GM18909 (cell line): ENCODE data around the gene SCARF2.
"Not testable (repeated sequence)": the region's sequence is repeated elsewhere in the genome, so short reads cannot be mapped to it uniquely, and the experiment has no call there.

ENCODE experiments used
- ATAC-seq: cut with Tn5 transposase; IDR thresholded peaks from one replicate; pipeline ENCODE4 v1.9.1; 2021; ENCODE audit warnings: mild to moderate bottlenecking; ENCODE audit not compliant: unreplicated experiment, poor library complexity

The SCARF2 gene

DNA sequence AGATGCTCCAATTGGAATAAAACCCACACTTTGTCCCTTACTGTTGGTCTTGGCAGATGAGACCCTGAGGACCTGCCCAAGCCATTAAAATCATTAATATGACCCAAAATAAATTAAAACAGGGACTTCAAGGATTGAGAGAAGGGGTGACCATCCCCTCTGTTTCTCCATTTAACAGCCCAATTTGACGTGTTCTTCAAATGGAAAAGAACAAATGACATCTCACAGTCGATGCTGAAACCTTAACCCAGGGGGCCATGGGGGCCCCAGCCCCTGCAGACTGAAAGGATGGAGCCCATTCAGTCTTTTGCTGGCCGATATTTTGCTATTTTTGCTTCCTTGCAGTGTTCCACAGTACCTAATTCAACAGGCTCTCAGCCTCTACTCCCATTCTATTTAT, 23.2 kb downstream of the SCARF2 start:
- no peak for ATAC-seq

DNA sequence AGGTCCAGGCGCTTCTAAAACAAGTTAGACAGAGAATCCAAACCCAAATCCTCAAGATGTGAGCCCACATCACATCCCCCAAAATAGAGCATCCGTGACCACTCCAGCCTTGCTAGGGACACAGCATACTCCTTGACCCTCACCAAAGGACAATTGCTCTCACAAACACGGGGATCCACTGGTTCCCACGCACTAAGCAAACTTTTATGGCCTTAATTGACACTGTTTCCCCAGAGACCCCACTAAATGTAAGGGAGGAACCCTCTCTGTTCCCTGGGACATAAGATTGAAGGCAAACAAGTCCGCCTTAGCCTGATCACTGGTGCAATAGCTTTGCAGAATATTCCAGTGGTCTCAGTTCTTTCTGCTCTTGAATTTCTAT, 23.6 kb downstream of the SCARF2 start:
- no peak for ATAC-seq

DNA sequence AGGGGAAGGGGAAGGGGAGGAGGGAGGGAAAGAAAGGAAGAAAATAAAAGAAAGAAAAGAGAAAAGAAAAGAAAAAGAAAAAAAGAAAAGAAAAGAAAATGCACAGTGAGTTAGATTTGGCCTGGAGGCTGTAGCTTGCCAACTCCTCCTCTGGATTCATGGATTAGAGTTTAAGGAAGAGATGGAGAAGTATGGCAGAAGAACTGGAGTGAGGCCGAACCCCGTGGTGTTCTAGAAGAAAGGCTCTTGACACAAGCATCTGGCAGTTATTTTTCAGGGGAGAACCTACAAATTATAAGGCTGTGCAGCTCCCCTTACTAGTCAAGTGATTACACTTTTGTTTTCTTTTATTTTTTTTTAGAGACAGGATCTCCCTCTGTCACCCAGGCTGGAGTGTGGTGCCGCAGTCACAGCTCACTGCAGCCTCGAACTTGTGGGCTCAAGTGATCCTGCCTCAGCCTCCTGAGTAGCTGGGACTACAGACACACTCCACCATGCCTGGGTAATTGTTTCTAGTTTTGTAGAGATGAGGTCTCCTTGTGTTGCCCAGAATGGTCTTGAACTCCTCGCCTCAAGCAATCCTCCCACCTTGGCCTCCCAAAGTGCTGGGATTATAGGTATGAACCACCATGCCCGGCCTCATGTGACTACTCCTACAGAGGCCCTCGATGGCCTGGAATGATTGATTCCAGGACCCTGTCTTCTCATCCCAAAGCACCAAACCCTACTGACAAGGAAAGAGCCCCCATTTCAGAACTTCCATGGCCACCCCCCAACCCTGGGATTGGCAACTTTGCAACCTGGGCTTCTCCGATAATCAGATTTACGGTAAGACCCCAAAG, 24.2 kb downstream of the SCARF2 start:
- no peak for ATAC-seq

DNA sequence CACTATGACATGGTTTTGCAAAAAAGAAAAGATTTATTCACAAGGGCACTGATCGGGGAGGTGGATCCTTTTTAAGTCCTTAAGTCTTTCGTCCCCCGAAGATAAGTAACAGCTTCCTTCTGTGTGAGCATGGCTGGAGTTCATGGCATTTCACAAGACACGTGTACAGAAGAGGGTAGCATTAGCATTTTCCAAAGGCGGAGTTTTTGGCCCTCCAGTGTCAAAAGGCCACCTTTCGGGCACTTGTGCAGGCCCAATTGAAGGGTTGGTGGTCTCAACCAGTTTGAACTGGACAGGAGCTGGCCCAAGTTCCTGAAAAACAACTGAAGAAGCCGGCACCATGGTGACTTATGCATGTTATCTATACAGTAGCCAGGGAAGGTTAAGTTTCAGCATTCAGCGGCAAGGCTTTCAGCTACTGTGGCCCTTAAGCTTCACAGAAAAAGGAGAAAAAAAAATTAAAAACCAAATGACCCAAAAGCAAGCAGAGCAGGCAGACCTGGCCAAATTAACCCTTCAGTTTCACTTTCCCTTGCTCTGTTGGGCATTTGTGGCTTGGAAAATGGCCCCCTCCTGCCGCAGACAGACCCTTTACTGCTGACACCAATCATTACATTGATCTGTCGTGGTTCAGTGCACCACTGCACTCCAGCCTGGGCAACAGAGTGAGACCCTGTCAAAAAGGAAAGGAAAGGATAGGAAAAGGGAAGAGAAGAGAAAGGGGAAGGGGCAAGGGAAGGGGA, 25.0 kb downstream of the SCARF2 start:
- ATAC-seq, result no peak

DNA sequence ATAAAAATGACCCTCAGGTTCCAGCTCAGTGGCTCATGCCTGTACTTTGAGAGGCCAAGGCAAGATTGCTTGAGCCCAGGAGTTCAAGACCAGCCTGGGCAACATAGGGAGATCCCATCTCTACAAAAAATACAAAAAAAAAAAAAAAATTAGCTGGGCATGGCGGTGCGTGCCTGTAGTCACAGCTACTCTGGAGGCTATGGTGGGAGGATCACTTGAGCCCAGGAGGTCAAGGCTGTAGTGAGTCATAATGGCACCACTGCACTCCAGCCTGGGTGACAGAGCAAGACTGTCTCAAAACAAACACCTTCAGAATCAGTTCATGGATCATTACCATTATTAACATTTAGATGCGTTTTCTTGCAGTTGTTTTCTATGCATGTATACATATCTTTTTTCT, 28.2 kb downstream of the SCARF2 start:
- not testable (repeated sequence) for ATAC-seq

GRCh38 chr22:20408891-20409290, 28.7 kb downstream of the SCARF2 start:
- no peak for ATAC-seq

GRCh38 chr22:20407829-20408228, 29.8 kb downstream of the SCARF2 start:
- no peak for ATAC-seq

- ATAC-seq, result no peak
These were observed 30.8 kb downstream of the SCARF2 start for GRCh38 chr22:20406686-20407408.

DNA sequence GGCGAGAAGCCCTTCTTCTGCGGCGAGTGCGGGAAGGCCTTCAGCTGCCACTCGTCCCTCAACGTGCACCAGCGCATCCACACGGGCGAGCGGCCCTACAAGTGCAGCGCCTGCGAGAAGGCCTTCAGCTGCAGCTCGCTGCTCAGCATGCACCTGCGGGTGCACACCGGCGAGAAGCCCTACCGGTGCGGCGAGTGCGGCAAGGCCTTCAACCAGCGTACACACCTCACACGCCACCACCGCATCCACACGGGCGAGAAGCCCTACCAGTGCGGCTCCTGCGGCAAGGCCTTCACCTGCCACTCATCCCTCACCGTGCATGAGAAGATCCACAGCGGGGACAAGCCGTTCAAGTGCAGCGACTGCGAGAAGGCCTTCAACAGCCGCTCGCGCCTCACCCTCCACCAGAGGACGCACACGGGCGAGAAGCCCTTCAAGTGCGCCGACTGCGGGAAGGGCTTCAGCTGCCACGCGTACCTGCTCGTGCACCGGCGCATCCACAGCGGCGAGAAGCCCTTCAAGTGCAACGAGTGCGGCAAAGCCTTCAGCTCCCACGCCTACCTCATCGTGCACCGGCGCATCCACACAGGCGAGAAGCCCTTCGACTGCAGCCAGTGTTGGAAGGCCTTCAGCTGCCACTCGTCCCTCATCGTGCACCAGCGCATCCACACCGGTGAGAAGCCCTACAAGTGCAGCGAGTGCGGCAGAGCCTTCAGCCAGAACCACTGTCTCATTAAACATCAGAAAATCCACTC, 31.5 kb downstream of the SCARF2 start:
- no peak for ATAC-seq

DNA sequence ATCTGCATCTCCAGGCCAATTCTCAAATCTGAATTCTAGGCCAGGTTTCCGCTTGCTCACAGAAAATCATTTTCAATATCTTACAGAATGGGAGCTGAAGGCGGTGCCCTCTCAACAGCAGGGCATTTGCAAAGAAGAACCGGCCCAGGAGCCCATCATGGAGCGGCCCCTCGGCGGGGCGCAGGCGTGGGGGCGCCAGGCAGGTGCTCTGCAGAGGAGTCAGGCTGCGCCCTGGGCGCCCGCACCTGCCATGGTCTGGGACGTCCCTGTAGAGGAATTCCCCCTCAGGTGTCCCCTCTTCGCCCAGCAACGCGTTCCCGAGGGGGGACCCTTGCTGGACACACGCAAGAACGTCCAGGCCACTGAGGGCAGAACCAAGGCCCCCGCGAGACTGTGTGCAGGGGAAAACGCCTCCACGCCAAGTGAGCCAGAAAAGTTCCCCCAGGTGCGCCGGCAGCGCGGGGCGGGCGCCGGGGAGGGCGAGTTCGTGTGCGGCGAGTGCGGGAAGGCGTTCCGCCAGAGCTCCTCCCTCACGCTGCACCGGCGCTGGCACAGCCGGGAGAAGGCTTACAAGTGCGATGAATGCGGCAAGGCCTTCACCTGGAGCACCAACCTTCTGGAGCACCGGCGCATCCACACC, 32.2 kb downstream of the SCARF2 start:
- ATAC-seq, result no peak

DNA sequence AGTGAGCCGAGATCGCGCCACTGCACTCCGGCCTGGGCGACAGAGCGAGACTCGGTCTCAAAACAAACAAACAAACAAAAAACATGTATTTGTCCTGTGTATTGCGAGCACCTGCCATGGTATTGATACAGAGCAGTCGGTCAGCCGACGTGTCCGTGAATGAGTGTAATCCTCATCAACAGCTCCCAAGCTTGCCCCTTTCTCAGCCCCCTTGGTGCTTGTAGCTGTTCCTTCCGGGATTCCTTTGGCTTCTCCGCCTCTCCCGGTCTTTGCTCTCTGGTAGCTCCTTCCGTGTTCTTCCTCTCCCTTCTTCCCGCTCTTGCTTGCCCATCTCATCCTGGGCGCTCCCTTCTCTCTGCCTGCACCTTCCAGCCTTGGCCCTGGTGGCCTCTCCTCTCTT, 32.7 kb downstream of the SCARF2 start:
- ATAC-seq, result no peak

DNA sequence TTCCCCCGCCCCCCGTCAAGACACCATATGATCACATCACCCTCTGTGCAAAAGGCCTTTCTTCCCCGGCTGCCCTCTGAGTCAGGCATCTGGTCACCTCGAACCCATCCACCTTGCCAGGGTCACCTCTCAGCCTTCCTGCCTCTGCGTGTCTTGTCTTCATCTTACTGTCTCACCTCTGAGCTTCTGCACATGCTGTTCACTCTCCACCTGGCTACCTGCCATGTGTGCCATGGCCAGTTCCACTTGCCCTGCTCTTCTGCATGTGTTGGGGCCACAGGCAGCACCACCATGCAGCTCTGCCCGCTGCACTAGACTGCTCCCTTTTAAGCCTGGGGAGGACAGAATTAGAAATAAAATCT, 33.9 kb downstream of the SCARF2 start:
- no peak for ATAC-seq

DNA sequence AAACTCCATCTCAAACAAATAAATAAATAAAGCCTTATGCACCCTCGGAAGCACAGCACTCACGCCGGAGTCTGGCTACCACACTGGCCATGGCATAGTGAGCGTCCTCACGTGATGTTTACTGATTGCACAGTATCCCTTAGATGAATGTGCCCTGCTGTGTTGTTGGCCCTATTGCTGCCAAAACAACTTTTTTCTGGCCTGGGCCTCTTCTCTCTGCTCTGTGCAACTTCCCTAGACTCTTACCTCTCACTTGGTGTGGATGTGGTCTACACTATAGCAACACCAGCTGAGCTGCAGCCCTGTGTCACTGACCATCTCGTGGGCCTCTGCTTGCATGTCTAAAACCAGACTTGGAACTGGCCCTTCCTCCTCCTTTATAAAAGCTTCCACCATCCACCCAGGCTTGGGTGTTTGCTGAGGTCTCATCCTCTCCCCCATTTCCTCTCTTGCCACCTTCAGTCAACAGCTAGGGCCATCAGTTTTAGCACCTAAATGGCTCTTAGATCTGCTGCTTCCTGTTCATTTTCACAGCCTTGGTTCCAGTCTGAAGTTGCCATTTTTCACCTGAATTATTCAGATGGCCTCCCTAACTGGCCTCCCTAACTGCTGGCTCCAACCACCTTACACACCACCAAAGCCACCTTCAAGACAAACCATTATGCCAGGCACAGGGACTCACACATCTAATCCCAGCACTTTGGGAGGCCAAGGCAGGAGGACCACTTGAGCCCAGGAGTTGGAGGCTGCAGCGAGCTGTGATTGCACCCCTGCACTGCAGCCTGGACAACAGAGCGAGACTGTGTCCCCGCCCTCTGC, 34.5 kb downstream of the SCARF2 start:
- no peak for ATAC-seq

DNA sequence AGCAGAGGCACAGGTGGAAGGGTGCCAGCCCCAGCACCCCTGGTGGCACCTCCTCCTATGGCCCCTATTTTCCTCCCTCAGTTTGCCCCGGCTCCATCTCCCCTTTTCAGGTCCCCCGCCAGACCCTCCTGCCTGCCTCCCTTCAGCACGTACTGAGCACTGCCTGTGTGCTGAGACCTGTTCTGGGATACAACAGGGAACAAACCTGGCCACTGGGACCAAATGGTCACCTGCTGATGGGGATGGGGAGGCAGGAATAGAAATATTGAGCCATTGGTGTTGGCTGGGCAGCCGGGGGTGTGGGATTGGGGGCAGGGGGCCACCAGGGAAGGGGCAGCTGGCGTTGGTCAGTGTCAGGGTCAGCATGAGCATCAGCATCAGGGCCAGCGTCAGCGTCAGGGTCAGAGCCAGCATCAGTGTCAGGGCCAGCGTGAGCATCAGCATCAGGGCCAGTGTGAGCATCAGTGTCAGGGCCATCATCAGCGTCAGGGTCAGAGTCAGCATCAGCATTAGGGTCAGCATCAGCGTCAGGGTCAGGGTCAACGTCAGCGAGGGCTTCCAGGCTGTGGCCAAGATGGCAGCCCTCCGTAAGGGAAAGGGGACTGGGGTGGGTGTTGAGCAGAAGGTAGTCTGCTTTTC, 36.1 kb downstream of the SCARF2 start:
- no peak for ATAC-seq

DNA sequence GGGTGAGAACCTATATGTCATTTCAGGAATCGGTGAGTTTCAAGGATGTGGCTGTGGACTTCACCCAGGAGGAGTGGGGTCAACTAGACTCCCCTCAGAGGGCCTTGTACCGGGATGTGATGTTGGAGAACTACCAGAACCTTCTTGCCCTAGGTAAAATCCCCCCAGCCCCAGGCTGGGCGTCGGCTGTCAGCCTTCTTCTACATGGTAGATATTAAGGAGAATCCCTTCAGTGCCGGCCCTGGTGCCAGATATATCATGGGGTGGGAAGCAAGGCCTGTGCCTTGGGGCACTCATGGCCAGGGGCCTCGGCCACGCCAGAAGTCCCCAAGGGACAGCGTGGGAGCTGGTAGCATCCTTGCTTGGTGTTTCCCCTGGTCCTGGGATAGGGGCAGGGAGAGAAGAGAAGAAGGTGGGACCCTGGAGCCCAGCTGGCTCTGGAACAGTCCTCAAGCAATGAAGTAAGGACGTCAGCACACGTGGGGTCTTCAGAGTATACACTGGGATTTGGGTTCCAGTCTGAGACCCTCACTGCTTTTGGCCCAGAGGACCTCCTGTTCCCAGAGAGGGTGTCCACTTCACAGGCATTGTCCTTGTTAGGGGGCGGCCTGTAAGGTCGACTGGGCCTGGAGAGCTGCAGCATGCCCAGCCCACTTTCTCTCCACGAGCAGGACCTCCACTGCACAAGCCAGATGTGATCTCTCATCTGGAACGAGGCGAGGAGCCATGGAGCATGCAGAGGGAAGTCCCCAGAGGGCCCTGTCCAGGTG, 36.8 kb downstream of the SCARF2 start:
- no peak for ATAC-seq

DNA sequence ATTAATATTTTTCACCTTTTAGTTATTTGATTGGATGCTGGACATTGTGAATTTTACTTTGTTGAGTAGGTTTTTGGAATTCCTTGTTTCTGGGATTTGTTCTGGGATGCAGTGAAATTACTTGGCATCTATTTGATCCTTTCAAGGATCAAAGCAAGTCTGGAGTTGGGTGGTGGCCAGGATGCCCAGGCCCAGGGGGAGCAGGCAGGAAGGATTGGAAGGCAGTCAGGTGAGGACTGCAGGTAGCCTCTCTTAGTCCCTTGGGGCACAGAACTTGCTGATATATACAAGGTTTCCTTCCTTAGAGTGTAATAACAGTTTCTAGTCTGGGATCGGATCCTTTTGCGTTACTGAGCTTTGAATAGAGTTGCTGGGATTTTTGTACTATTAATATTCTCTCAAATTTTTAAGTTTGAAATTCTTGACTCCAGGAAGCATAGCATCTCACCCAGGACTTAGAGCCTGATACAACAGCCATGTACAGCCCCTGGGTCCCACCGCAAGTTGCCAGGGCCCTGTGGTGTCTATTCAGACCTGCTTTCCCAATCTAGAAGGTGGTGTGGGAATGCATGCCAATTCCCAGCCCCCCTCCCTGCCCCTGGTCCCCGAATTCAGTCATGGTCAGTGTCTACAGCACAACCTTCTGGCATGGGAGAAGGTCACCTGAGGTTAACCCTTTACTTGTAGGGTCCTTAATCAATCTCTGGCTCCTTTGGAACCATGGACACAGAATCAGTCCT, 37.6 kb downstream of the SCARF2 start:
- ATAC-seq, result no peak

DNA sequence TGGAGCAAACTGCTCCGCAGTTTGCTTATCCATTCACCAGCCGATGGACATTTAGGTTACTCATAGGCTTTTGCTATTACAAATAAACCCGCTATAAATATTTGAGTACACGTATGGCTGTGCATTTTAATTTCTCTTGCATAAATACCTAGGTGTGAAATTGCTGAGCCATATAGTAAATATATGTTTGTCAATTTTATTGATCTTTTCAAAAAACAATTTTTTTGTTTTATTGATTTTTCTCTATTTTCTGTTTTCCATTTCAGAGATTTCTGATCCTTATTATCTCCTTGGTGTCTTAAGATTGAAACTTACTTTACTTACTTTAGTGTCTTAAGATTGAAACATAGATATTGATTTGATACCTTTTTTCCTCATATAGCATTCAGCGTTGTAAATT, 39.2 kb downstream of the SCARF2 start:
- ATAC-seq, result no peak
